Fibroblast of skin of left biceps (primary cell): ENCODE results near the gene EPC1.
A peak's percentile ranks its signal among the peaks of the same experiment; 100 is the strongest.
"Not testable (repeated sequence)": the region's sequence is repeated elsewhere in the genome, so short reads cannot be mapped to it uniquely, and the experiment has no call there.

Experiments used
- DNase-seq, 2 experiments: peaks; one replicate each; pipeline ENCODE4 v3.0.0-alpha.2; 2013; ENCODE audit warnings: low read depth in 2 of 2

The EPC1 gene

DNA sequence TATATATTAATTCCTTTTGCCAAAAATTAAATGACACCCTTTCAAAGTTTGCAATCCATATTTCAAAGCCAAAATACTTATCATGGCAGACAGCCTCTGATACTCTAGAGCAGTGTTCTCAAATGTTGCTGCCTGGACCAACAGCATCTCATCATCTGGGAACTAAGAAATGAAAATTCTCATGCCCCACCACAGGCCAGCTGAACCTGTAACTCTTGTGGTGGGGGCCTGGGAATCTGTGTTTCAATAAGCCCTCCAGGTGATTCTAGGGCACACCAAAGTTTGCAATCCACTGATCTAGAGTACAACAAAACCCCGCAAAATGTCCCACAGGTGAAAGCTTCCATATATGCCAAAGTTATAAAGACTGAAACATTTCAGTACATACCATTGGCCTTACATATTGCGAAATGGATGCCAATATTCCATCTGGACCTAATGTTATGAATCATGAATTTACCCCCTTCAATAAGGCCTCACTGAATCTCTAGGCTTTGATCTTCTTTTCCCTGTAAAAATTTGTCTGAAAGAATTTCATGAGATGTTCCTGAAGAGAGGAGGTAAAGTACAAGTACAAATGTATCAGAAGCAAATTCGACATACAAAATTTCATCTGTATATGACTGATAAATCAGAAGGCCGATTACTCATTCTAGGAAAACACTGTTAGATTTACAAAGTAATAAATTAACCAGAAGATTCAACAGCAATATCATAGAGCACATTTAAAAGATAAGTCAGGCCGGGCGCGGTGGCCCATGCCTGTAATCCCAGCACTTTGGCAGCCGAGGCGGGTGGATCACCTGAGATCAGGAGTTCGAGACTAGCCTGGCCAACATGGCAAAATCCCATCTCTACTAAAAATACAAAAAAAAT lies 25.3 kb upstream of the EPC1 start:
- DNase-seq = no peak

DNA sequence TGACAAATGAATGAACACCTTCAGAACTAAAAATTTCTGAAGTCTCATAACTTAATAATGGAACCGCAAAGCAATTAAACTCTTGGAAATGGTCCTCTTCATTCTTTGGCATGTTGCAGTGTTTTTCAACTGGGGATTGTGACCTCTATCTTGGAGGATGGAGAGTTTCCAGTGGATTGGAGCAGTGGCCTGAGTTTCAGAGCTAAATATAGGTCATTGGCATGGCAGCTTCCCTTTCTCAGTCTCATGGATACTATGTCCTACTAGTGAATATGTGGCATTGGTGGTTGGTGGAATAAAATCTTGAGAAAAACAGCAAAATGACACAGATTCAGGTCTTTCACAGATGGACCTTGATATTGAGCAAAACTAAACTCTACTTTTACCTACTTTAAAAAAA lies 24.1 kb upstream of the EPC1 start:
- no peak for DNase-seq

DNA sequence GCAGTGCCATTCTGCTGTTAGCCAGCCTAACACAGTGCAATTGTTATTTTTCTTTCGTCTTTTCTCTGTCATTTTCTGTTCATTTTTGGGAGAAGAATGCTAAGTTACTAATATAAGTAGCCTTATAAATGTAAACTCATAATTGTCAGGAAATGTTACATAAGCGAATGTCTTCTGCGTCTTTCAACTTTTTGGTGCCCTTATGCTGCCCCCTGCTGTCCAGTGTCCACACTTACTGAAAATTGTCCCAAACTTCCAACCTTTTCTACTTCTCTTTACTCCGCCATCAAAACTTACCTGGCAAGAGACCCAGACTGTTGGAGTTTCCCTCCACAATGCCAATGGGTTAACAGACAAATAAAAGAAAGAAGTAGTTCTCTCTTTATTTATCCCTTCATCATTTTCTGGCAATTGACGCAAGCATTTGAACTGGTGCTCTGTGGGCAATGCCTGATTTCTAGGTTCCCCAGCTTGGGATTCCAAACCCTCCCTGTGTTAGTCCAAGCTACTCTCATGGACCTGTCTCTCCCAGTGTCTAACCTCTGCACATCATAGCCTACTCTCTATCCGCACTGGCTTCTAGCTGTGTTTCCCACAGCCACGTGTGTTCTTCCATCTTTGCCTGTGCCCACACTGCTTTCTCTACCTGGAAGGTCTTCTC lies 21.0 kb upstream of the EPC1 start:
- no peak for DNase-seq

DNA sequence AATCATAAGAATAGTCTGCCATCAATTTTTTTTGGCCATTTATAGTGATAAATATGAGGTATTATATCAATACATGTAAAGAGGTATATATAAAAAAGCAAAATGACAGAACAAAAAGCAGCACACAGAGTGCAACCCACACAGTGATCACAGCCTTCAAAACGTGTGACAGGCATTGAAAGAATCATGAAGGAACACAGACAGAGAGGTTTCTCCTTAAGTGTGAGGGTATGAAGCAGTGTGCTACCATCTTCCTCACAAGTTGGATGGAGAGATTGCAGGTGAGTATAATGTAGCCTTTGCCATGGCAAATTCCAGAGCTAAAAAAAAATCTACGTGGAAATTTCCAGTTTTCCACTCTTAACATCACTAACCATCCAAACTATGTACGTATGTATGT lies 19.6 kb upstream of the EPC1 start:
- no peak for DNase-seq

DNA sequence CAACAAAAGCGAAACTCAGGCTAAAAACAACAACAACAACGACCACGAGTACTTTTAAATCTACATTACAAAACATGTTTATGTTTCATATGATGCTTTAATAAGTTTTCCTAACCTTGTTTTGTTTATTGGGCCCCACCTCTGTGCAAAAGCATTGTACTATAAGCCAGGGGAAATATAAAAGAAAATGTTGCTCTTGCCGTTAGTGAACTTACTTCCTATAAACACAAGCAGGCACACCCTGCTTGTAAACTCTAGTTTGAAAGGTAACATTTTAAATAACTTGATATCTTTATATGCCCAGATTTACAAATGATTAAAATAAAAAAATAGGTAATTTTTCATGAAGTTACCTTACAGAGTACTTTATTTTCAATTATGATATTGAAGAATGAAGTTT lies 19.2 kb upstream of the EPC1 start:
- no peak for DNase-seq

DNA sequence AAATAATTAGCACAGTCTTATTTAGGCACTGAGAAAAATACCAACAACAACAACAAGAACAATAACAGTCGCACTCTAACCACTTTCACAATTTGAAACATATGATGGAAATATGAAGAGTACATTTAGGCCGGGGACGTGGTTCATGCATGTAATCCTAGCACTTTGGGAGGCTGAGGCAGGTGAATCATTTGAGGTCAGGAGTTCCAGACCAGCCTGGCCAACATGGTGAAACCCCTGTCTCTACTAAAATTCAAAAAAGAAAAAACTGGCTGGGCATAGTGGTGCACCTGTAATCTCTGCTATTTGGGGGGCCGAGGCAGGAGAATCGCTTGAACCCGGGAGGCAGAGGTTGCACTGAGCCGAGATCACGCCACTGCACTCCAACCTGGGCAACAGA lies 18.4 kb upstream of the EPC1 start:
- DNase-seq = not testable (repeated sequence)

DNA sequence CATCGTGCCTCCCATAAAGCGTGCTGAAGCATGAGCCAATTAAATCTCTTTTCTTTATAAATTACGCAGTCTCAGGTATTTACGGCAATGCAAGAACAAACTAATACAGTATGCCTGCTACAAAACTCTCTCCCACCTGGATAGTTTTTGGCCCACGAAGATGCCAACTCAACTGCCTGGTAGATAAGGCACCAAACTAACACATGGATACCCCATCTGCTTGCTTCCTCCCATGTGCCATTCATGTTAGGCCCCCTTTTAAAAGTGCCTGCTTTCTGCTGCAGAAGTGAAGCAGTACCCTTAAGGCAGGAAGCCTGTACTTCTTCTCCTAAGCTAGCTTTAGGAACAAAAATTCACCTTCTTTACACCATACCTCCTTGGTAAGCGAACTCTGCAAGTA lies 15.6 kb upstream of the EPC1 start:
- no peak for DNase-seq

DNA sequence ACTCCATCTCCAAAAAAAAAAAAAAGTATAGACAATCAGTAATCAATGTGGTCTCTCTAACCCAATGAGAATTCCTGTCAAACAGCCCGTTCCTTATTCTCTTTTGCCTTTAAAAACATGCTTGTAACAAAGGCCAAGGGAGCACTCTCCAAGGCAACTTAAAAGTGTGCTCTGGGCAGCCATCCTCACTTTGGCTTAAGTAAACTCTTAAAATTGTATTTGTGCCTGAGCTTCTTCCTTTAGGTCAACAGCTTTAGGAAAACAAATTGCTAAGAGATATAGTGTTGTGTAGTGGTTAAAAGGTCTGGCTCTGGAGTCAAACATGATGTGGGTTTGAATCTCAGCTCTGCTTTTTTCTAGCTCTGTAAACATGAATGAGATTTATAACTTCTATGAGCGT lies 13.9 kb upstream of the EPC1 start:
- no peak for DNase-seq

DNA sequence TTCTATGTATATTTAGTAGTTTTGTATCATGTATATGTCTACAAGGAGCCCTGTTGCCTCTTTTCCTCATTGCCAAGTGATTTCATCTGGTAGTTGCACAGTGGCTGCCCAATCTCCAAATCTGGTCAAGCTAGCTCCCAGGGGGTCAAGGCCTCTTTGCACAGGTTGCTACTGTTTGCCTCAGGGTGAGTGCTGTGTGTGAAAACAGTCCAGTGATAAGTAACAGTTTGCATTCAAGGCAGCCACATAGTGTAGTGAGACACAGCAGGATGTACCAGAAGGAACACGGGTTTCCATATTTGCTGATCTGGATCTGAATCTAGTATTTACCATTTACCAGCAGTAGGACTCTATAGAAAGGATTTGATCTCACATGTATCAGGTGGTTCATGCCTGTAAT lies 13.3 kb upstream of the EPC1 start:
- no peak for DNase-seq

DNA sequence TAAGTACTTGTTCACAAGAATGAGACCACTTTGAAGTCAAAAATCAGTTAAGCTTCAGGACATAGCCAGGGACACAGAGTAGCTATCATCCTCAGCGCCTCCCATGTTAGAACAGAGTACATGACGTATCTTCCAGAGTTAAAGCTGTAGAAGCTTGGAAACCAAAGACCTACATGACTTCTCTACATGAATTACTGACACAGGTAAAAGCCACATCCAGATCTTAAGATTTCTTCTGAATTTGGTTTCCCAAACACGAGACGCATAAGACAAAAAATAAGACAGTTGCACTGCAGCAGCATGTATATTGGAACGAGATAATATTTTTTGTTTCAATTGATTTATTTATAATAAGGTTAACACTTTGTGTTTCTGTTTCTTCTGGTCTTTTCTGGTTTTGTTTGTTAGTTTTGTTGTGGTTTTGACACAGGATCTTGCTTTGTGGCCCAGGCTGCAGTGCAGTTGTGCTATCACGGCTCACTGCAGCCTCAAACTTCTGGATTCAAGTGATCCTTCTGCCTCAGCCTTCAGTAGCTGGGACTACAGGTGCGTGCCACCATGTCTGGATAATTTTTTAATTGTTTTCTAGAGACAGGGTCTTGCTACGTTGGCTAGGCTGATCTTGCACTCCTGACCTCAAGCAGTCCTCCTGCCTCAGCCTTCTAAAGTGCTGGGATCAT lies 10.2 kb upstream of the EPC1 start:
- no peak for DNase-seq

DNA sequence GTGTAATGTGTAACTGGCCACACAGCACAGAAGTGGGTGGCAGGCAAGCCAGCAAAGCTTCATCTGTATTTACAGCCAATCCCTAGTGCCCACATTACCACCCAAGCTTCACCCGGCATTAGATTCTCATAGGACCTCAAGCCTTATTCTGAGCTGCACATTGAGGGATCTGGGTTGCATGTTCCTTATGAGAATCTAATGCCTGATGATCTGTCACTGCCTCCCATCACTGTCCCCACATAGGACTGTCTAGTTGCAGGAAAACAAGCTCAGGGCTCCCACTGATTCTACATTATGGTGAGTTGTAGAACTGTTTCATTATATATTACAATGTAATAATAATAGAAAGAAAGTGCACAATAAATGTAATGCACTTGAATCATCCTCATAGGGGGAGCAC lies 7.7 kb upstream of the EPC1 start:
- not testable (repeated sequence) for DNase-seq

DNA sequence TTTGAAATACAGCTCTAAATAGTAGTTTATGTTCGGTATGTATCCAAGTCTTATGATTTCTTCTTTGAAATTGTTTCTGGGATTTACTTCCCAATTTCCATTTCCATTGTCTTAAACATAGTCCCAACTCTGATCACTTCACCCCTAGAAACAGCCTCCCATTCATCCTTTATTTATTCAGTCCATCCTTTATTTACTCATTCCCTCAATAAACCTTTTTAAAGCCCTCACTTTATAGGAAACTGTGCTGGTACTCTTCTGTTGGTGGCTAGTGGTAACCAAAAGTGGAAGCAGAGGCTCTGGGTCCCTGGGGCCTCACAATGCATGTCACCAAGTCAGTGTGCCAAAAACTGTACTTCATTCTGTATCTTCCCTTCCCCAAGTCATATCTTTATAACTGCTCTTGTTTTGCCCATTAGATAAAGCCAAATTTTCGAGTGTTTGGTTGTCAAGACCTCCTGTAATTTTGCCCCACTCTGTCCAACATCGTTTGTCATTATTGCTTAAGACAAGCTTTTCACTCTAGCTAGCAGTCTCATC lies 3.9 kb upstream of the EPC1 start:
- DNase-seq = no peak

DNA sequence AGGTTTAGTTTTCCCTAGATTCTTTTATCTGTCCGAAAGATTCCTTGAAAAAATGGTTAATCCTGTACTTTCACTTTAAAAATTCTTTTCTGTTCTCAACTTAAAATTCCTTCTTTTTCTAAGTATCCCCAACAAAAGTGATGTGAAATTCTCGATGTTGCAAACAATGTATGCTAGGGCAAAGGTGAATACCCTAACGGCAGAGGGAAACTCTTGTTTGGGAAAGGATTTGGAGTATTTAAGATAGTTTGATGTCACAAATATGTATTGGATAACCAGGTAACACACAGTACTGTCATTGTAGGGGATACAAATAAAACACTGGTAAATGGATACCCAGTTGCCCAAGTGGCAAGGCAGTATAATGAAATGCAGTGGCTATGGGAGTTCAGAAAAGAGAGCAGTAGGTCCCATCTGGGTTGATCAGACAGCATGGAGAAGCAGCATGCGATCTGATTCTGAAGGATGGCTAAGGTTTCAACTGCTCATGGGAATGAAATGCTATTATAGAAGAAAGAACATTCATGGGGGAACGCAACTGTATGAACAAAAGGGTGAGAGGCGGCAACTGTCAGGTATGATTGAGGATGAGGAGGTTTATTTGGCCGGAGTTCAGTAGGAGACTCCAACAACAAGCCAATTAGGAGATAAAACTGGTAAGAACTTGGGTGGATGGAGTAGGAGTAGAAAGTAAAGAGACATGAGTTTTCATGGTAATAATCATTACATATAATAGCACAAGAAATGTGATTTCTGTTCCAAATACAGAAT lies 3.2 kb upstream of the EPC1 start:
- DNase-seq = no peak

DNA sequence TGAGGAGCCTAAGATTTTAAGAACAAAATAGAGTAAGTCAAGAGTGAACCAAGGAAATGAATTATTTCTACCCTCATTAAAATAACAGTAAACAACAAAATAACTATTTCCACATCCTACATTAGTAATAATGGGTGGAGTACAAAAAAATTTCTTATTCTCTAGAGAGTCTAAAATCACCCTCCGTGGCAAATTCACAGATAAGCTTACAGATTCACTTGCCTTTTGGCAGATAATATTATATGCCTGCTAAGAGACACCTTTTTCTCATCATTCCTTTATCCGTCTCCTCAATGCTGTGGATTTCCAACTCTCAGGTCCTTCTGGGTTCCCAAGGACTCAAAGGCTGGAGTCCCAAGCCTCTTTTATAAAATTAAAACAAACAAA lies 2.2 kb upstream of the EPC1 start:
- DNase-seq = no peak

DNA sequence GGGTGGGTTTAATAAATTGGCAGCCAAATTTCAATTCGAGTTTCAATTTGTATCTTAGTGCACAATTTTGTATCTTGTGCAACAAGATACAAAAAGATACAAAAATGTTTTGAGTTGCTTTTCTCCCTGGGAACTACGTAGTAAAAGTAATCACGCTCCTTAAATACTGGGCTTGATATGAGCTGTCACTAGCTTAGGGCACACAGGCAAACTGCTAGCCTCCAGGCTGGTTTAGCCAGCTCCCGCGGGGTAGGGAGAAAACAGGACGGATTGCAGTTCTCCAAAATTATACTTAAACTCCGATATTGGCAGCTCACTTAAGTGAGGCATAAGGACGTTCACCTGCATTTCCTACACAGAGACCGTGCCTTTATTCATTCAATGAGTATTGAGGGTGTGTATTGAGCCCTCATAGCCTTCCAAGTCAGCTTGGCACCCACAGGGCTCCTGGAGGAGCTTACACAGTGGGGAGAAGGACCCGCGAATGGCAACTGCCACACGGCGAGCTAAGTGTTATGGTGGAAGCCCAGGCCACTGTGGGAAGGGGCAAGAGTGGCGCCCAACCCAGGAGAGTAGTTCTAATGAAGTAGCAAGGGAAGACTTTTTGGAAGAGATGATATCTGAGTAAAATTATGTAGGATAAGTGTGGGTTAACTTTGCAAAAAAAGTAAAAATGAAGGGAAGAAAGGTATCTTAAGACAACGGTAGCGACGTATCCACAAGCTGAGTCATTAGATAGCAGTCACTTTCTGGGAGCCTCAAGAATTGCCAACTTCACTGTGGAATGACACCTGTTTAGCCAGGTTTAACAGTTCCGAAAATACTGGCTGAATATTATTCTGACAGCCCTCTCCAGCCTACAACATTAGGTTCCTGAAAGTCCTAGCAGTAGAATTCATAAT lies 1.6 kb upstream of the EPC1 start:
- DNase-seq = no peak

DNA sequence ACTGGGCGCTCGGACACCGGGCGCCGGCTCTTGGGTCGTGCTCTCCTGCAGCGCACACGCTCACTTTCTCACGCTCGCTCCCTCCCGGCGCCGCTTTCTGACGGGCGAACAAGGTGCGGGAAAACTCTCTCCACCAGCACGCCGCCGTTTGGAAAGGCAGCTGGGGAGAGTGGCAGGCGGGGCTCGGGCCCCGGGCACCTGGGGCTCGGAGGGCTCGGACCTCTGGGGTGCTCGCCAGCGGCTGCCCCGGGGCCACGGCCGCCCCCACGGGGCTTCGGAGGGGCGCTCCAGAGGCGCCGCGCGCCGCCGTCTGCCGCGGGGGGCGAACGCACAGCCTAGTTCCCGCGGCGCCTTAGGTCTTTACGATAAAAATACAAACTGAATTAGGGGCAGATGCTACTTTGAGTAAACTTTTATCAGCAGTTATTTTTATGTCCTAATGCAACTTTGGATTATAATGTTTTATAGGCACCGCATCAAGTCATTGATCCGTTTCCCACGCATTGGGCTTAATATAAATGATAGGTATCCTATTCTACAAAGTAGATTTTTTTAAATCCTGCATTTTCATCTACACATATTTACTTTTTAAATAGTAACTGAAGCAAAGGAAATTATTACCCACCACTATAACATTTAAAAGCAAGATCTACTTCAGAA lies 535 bp upstream of the EPC1 start:
- no peak for DNase-seq

DNA sequence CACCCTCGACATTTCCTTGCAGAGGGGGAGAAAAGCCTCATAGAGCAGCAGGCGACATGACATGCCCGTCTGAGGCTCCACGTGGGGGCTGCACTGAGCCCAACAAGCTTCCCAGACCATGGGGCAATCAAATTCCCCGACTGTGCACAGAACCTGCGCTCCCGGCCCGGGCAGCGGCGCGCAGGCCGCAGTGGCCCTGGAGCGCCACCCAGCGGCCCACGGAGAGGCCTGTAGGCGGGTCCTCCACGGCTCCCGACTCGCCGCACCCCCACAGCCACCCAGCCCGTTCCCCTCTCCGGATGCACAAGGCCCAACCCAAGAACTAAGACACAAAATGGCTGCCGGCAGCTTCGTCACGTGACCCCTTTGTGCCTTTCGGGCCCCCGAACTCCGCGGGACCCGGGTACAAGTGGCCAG lies 816 bp downstream of the EPC1 start:
- DNase-seq = peak; percentile 88 to 91

DNA sequence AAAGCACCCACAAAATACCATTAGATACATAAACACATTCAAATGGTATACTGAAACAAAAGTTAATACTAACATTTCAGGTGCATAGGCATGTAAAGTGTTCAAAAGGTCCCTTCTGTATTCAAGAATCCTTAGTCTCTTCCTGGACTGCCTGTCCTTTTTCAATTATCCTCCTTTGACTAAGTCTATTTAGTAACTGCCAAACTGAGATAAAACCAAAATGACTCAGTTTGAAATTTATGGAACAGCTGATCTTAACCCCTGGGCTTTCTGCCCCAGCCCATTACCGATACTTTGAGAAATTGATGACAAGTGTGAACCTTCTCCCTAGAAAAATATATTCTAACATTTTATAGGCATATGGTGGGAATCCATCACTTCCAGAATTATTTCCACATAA lies 5.4 kb downstream of the EPC1 start:
- DNase-seq = no peak

DNA sequence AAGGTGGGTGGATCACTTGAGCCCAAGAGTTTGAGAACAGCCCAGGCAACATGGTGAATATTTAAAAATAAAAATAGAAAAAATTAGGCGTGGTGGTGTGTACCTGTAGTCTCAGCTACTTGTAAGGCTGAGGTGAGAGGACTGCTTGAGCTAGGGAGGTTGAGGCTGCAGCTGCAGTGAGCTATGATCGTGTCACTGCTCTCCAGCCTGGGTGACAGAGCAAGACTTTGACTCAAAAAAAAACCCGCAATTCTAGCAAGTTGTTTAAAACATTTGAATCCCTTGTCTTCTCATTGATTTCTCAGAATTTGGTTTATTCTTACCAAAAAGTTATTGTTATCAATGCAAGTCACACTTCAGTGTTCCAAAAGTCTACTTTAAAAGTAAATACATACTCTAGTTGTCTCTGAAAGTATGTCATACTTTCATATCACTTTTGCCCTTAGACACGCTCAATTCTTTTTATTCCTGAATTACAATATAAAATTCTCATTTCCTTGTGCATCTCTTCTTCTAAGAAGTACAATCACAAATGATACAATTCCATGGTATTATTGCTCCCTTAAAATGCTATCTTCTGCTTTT lies 6.3 kb downstream of the EPC1 start:
- DNase-seq = no peak

DNA sequence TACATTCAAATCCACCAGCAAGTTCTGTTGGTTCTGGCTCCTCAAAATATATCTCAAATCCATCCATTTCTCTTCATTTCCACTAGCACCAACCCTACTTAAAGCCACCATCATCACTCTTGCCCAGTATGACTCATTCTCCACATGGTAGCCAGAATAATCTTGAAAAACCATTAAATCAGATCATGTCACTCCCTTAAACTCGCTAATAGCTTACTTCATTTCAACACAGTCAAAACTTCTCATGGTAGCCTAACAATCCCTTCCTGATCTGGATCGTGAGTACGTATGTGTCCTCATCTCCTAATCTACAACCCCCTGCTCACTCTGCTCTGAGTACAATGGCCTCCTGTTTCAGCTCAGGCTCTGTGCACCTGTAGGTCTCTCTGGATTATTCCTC lies 8.7 kb downstream of the EPC1 start:
- DNase-seq = no peak
